WTC11 (cell line): ENCODE data around the gene VIPR2. TPM values are rescaled to one million over a fixed set of nuclear protein-coding genes. Genes with fewer than 3 reads are reported as not detected.

ENCODE experiments used
- ATAC-seq: fragments of 200-7000 bp; cut with Tn5 transposase; 2 replicates; pipeline ENCODE4 v1.10.0; 2021; ENCODE audit warnings: mild to moderate bottlenecking, moderate library complexity
- CTCF ChIA-PET: fragments of 300-600 bp; sonication (Branson Sonifier 250); formaldehyde crosslinking; loops from one replicate; lab custom pipeline; 2021; ENCODE audit warnings: antibody characterized with exemption; lab: Charles Lee
- POLR2A ChIA-PET: fragments of 350-600 bp; sonication (Branson Sonifier 250); formaldehyde crosslinking; loops from one replicate; lab custom pipeline; 2021; ENCODE audit warnings: antibody characterized with exemption; lab: Charles Lee
- DNase-seq: peaks from one replicate; pipeline ENCODE4 v3.0.0; 2021; ENCODE audit warnings: low spot score
- H3K27ac Mint-ChIP-seq: 2 replicates; pipeline ENCODE4 v1.8.0; 2021; ENCODE audit warnings: mixed read lengths
- H3K27me3 Mint-ChIP-seq: 2 replicates; pipeline ENCODE4 v1.8.0; 2021; ENCODE audit warnings: low read depth, mild to moderate bottlenecking, moderate library complexity, mixed read lengths
- H3K36me3 Mint-ChIP-seq: 2 replicates; pipeline ENCODE4 v1.8.0; 2021; ENCODE audit warnings: mixed read lengths
- H3K4me1 Mint-ChIP-seq: 2 replicates; pipeline ENCODE4 v1.8.0; 2022; ENCODE audit warnings: mixed read lengths
- H3K4me3 Mint-ChIP-seq: 2 replicates; pipeline ENCODE4 v1.8.0; 2021; ENCODE audit warnings: mild to moderate bottlenecking, moderate library complexity, mixed read lengths
- H3K9me3 Mint-ChIP-seq: 2 replicates; pipeline ENCODE4 v1.8.0; 2021; ENCODE audit warnings: mixed read lengths
- ELF4 ChIP-seq: sonication (generic); formaldehyde crosslinking; IDR thresholded peaks from 2 replicates; pipeline ENCODE4 v1.8.1; 2022; ENCODE audit warnings: low read depth, mild to moderate bottlenecking, moderate library complexity, missing genetic modification reagents
- FOXJ3 ChIP-seq: sonication (generic); formaldehyde crosslinking; IDR thresholded peaks from 2 replicates; pipeline ENCODE4 v1.9.0; 2021; ENCODE audit warnings: missing genetic modification reagents, mild to moderate bottlenecking, borderline replicate concordance
- FOXK1 ChIP-seq: sonication (generic); formaldehyde crosslinking; IDR thresholded peaks from 2 replicates; pipeline ENCODE4 v1.8.0; 2022; ENCODE audit warnings: mild to moderate bottlenecking, moderate library complexity, missing genetic modification reagents
- MYBL2 ChIP-seq: sonication (generic); formaldehyde crosslinking; IDR thresholded peaks from 2 replicates; pipeline ENCODE4 v1.8.1; 2023; ENCODE audit warnings: mild to moderate bottlenecking, moderate library complexity, missing genetic modification reagents
- NFE2L1 ChIP-seq: sonication (generic); formaldehyde crosslinking; IDR thresholded peaks from 2 replicates; pipeline ENCODE4 v1.8.1; 2023; ENCODE audit warnings: missing genetic modification reagents
- RORB ChIP-seq: fragments of 250-450 bp; sonication (Bioruptor Pico); IDR thresholded peaks from 2 replicates; pipeline ENCODE4 v1.9.0; 2021; ENCODE audit warnings: mild to moderate bottlenecking
- TCF7 ChIP-seq: sonication (generic); formaldehyde crosslinking; IDR thresholded peaks from 2 replicates; pipeline ENCODE4 v1.8.0; 2022; ENCODE audit warnings: mild to moderate bottlenecking, low read depth, missing genetic modification reagents, moderate library complexity
- ZNF121 ChIP-seq: sonication (generic); formaldehyde crosslinking; IDR thresholded peaks from 2 replicates; pipeline ENCODE4 v1.8.0; 2023; ENCODE audit warnings: missing genetic modification reagents
- ZNF416 ChIP-seq: fragments of 250-450 bp; sonication (Bioruptor Pico); IDR thresholded peaks from 2 replicates; pipeline ENCODE4 v1.9.0; 2021; ENCODE audit warnings: mild to moderate bottlenecking, inconsistent platforms
- total RNA-seq: library from RNA; stranded (reverse); gene quantifications from 3 replicates; pipeline ENCODE4 v1.2.3, GENCODE V29; 2021
- TF ChIP-seq, protein P1 (sequence below): sonication (generic); formaldehyde crosslinking; IDR thresholded peaks from 2 replicates; pipeline ENCODE4 v1.8.1; 2022; ENCODE audit warnings: mild to moderate bottlenecking, missing genetic modification reagents, moderate library complexity, borderline replicate concordance
- TF ChIP-seq, protein P2 (sequence below): sonication (generic); formaldehyde crosslinking; IDR thresholded peaks from 2 replicates; pipeline ENCODE4 v1.8.1; 2022; ENCODE audit warnings: mild to moderate bottlenecking, moderate library complexity, missing genetic modification reagents
- TF ChIP-seq, protein P3 (sequence below): sonication (generic); formaldehyde crosslinking; IDR thresholded peaks from 2 replicates; pipeline ENCODE4 v1.8.0; 2022; ENCODE audit warnings: mild to moderate bottlenecking, missing genetic modification reagents
- TF ChIP-seq, protein P4 (sequence below): sonication (generic); formaldehyde crosslinking; IDR thresholded peaks from 2 replicates; pipeline ENCODE4 v1.8.1; 2023; ENCODE audit warnings: mild to moderate bottlenecking, missing genetic modification reagents, moderate library complexity
- TF ChIP-seq, protein P5 (sequence below): sonication (generic); formaldehyde crosslinking; IDR thresholded peaks from 2 replicates; pipeline ENCODE4 v1.8.0; 2023; ENCODE audit warnings: mild to moderate bottlenecking, missing genetic modification reagents
- TF ChIP-seq, protein P6 (sequence below): fragments of 250-450 bp; sonication (Bioruptor Pico); conservative IDR thresholded peaks from 2 replicates; pipeline ENCODE4 v1.9.0; 2021; ENCODE audit warnings: mild to moderate bottlenecking
- TF ChIP-seq, protein P7 (sequence below): fragments of 250-450 bp; sonication (Bioruptor Pico); IDR thresholded peaks from 2 replicates; pipeline ENCODE4 v1.8.0; 2021; ENCODE audit warnings: mild to moderate bottlenecking
- TF ChIP-seq, protein P8 (sequence below): sonication (generic); formaldehyde crosslinking; IDR thresholded peaks from 2 replicates; pipeline ENCODE4 v1.8.1; 2022; ENCODE audit warnings: low read depth, mild to moderate bottlenecking, moderate library complexity, missing genetic modification reagents, borderline replicate concordance

VIPR2 gene
- total RNA-seq, 1 experiment from 2014 or later = 7.5 TPM

DNA sequence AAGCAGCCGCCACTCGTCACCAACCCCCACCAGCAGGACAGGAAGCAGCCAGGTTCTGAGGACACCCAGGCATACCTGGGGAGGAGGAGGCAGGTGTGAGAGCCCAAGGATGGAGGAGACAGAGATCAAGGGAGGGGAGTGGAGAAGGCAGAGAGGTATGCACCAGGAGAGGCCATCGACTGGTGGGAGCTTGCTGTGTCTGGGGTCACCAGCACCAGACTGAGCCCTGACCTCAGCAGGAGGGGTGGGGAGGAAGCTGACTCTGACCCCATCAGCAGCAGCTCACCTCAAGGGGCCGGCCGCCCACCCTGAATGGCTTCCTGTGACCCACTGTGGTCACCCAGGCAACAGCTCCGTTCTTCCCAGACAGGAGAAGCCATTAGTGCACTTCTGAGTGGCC is 7.8 kb downstream of the VIPR2 start:
- Mint-ChIP-seq H3K4me3 (no peak overlapping the region), H3K27ac (no peak overlapping the region), H3K36me3 (peaks cover 27% of the 10 kb centered on the region), H3K9me3 (peaks cover 4% of the 10 kb centered on the region), H3K27me3 (peaks cover 4% of the 10 kb centered on the region), H3K4me1 (peaks cover 38% of the 10 kb centered on the region)
- TF ChIP-seq, protein P1, sequence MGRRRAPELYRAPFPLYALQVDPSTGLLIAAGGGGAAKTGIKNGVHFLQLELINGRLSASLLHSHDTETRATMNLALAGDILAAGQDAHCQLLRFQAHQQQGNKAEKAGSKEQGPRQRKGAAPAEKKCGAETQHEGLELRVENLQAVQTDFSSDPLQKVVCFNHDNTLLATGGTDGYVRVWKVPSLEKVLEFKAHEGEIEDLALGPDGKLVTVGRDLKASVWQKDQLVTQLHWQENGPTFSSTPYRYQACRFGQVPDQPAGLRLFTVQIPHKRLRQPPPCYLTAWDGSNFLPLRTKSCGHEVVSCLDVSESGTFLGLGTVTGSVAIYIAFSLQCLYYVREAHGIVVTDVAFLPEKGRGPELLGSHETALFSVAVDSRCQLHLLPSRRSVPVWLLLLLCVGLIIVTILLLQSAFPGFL (CRISPR knock-in tag) = no peak
- TF ChIP-seq ZNF416 (CRISPR knock-in tag) (no peak), FOXK1 (CRISPR knock-in tag) (no peak), ELF4 (CRISPR knock-in tag) (no peak), MYBL2 (CRISPR knock-in tag) (no peak), ZNF121 (CRISPR knock-in tag) (no peak), FOXJ3 (CRISPR knock-in tag) (no peak), RORB (CRISPR knock-in tag) (no peak), NFE2L1 (CRISPR knock-in tag) (no peak), TCF7 (CRISPR knock-in tag) (no peak)
- TF ChIP-seq, protein P2, sequence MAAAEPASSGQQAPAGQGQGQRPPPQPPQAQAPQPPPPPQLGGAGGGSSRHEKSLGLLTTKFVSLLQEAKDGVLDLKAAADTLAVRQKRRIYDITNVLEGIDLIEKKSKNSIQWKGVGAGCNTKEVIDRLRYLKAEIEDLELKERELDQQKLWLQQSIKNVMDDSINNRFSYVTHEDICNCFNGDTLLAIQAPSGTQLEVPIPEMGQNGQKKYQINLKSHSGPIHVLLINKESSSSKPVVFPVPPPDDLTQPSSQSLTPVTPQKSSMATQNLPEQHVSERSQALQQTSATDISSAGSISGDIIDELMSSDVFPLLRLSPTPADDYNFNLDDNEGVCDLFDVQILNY = no peak
- TF ChIP-seq, protein P3, sequence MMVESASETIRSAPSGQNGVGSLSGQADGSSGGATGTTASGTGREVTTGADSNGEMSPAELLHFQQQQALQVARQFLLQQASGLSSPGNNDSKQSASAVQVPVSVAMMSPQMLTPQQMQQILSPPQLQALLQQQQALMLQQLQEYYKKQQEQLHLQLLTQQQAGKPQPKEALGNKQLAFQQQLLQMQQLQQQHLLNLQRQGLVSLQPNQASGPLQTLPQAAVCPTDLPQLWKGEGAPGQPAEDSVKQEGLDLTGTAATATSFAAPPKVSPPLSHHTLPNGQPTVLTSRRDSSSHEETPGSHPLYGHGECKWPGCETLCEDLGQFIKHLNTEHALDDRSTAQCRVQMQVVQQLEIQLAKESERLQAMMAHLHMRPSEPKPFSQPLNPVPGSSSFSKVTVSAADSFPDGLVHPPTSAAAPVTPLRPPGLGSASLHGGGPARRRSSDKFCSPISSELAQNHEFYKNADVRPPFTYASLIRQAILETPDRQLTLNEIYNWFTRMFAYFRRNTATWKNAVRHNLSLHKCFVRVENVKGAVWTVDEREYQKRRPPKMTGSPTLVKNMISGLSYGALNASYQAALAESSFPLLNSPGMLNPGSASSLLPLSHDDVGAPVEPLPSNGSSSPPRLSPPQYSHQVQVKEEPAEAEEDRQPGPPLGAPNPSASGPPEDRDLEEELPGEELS (CRISPR knock-in tag) = no peak
- TF ChIP-seq, protein P4, sequence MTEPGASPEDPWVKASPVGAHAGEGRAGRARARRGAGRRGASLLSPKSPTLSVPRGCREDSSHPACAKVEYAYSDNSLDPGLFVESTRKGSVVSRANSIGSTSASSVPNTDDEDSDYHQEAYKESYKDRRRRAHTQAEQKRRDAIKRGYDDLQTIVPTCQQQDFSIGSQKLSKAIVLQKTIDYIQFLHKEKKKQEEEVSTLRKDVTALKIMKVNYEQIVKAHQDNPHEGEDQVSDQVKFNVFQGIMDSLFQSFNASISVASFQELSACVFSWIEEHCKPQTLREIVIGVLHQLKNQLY (CRISPR knock-in tag) = no peak
- TF ChIP-seq, protein P5, sequence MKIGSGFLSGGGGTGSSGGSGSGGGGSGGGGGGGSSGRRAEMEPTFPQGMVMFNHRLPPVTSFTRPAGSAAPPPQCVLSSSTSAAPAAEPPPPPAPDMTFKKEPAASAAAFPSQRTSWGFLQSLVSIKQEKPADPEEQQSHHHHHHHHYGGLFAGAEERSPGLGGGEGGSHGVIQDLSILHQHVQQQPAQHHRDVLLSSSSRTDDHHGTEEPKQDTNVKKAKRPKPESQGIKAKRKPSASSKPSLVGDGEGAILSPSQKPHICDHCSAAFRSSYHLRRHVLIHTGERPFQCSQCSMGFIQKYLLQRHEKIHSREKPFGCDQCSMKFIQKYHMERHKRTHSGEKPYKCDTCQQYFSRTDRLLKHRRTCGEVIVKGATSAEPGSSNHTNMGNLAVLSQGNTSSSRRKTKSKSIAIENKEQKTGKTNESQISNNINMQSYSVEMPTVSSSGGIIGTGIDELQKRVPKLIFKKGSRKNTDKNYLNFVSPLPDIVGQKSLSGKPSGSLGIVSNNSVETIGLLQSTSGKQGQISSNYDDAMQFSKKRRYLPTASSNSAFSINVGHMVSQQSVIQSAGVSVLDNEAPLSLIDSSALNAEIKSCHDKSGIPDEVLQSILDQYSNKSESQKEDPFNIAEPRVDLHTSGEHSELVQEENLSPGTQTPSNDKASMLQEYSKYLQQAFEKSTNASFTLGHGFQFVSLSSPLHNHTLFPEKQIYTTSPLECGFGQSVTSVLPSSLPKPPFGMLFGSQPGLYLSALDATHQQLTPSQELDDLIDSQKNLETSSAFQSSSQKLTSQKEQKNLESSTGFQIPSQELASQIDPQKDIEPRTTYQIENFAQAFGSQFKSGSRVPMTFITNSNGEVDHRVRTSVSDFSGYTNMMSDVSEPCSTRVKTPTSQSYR (CRISPR knock-in tag) = no peak
- TF ChIP-seq, protein P6, sequence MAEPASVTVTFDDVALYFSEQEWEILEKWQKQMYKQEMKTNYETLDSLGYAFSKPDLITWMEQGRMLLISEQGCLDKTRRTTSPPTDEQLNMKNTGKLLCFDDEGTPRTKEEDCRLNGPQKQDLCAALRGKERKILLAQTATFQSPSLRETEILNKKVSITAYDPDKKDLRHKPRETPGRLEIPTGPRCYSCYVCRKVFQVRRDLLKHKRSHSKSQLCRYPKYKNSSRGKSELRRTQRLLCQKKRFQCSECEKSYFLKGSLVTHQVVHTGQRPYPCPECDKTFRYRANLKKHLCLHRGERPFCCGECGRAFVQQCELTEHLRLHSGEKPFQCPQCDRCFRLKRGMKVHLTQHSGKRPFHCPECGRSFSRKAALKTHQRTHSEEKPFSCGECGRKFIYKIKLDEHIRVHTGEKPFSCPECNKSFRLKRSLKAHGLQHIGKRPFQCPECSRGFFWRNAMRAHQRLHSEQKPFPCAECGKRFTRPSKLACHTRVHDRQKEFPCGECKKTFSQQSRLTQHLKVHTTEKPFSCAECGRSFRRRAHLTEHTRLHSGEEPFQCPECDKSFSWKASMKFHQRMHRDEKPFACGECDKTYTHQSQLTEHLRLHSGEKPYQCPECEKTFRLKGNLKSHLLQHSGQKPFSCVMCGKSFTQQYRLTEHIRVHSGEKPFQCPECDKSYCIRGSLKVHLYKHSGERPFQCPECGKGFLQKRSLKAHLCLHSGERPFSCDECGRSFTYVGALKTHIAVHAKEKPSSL (CRISPR knock-in tag) = no peak
- TF ChIP-seq, protein P7, sequence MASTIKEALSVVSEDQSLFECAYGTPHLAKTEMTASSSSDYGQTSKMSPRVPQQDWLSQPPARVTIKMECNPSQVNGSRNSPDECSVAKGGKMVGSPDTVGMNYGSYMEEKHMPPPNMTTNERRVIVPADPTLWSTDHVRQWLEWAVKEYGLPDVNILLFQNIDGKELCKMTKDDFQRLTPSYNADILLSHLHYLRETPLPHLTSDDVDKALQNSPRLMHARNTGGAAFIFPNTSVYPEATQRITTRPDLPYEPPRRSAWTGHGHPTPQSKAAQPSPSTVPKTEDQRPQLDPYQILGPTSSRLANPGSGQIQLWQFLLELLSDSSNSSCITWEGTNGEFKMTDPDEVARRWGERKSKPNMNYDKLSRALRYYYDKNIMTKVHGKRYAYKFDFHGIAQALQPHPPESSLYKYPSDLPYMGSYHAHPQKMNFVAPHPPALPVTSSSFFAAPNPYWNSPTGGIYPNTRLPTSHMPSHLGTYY (CRISPR knock-in tag) = no peak
- TF ChIP-seq, protein P8, sequence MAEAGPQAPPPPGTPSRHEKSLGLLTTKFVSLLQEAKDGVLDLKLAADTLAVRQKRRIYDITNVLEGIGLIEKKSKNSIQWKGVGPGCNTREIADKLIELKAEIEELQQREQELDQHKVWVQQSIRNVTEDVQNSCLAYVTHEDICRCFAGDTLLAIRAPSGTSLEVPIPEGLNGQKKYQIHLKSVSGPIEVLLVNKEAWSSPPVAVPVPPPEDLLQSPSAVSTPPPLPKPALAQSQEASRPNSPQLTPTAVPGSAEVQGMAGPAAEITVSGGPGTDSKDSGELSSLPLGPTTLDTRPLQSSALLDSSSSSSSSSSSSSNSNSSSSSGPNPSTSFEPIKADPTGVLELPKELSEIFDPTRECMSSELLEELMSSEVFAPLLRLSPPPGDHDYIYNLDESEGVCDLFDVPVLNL (CRISPR knock-in tag) = no peak
- DNase-seq (no peak), ATAC-seq (no peak)
- CTCF ChIA-PET = interaction anchor here (0.5 to 1.2 kb wide), 2 partner anchors 136 to 150 kb away, joined by 3 read pairs; no protein-coding TSS in a partner anchor
- POLR2A ChIA-PET = no interaction called here
